Activated naive CD8-positive, alpha-beta T cell treated with anti-CD3 and anti-CD28 coated beads, Interleukin-2, amount 50 U/mL, for 16 hours (primary cell): ENCODE measurements around the gene ENTPD2.

Experiments used
- DNase-seq: peaks from one replicate; pipeline ENCODE4 v3.0.0-alpha.2; 2020; ENCODE audit warnings: low read depth, low spot score

Gene ENTPD2

GRCh38 chr9:137079401-137079787, 25.5 kb upstream of the ENTPD2 start:
- DNase-seq, result no peak

DNA sequence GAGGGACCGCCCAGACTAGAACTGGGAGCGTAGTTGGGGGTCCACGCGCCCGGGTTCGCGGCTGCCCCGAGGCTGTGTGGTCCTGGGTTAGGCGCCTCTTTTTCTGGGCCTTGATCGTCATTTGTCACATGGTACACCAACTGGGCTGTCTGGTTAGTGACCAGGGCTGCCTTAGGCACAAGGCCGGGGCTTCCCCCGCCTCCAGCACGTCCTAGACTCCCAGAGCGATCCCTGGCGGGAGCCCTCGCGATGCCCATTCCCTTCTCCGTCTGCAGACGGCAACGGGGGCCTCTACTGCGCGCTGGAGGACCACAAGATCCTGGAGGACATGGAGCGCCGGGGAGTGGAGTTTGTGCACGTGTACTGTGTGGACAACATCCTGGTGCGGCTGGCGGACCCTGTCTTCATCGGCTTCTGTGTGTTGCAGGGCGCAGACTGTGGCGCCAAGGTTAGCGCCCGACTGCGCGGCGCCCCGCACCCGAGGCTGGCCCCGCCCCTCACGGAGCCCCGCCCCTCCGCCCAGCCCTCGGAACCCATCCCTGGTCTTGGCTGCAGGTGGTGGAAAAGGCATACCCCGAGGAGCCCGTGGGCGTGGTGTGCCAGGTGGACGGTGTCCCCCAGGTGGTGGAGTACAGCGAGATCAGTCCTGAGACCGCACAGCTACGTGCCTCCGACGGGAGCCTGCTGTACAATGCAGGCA, 25.0 kb upstream of the ENTPD2 start:
- no peak for DNase-seq

- DNase-seq, result no peak
These were observed 24.2 kb upstream of the ENTPD2 start for GRCh38 chr9:137077758-137078693.

DNA sequence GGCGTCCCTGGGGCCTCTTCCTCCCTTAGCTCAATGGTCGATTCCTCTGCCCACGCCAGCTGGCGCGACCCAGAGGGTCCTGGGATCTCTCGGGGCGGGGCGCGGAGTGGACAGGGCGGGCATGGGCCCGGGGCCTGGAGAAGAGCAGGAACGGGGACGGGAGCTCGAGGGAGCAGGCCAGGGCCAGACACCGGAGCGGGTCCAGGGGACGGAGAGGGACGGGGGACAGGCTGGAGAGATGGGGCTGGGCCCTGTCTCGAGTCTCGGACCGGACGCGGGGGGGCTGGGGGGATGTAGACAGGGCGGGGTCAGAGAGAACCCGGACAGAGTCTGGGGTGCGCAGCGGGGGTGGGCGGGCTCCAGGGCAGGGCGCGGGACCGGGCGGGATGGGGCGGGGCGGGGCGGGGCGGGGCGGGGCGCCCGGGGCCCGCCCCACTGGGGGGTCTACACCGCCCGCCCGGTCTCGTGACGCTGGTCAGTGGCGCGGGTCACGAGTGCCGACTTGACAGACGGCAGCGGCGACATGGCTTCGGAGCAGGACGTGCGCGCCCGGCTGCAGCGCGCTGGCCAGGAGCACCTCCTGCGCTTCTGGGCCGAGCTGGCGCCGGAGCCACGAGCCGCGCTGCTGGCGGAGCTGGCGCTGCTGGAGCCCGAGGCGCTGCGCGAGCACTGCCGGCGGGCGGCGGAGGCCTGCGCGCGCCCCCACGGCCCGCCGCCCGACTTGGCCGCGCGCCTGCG, 23.3 kb upstream of the ENTPD2 start, which contains the start of gene UAP1L1:
Gene UAP1L1 (plus strand): TSS at position 508 of the 738 bp plus-strand sequence. CDS start 16 bp downstream, at position 524.
- no peak for DNase-seq

DNA sequence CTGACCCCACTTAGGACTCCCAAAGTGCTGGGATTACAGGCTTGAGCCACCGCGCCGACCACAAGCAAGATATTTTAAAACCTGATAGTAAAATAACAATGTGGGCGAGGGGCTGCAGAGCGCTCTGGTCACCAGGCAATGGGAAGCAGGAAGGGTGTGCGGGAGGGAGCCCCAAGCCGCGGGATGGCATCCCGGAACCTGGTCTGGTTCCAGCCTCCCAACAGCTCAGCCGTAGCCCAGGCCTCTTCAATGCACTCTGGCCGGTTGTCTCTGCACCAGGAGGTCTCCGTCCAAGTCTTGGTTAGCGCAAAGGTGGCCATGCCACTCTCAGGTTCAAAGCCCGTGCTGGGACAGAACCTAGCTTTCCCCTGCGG, 22.8 kb upstream of the ENTPD2 start:
- DNase-seq, result no peak

- DNase-seq, result no peak
These were observed 21.5 kb upstream of the ENTPD2 start for GRCh38 chr9:137075275-137075775.

GRCh38 chr9:137074657-137075274, 20.9 kb upstream of the ENTPD2 start:
- DNase-seq, result no peak

DNA sequence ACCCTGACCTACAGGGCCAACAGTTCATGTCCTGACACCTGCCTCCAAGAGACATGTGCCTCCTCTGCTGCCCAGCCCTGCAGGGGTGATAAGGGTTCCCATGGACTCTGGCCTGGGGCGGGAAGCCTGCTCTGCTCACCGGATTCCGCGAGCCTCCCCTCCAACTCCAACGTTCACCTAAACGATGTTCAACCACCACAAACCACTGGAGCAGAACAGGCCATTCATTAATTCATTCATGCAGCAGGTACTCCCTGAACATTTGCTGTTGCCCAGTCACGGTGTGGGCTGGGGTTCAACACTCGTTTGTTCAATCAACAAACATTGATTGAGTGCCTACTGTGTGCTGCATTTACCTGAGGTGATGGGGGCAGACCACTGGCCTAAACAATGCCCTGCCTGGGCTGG, 20.1 kb upstream of the ENTPD2 start:
- DNase-seq, result no peak

GRCh38 chr9:137071282-137071681, 17.4 kb upstream of the ENTPD2 start:
- no peak for DNase-seq

- no peak for DNase-seq
These were observed 17.0 kb upstream of the ENTPD2 start for GRCh38 chr9:137070906-137071275.

GRCh38 chr9:137070201-137070905, 16.5 kb upstream of the ENTPD2 start, which contains the start of gene SAPCD2:
TSS of gene SAPCD2 (minus strand) at chr9:137070557. CDS start at chr9:137070460, 97 bp downstream.
- DNase-seq, result peak; percentile 64

DNA sequence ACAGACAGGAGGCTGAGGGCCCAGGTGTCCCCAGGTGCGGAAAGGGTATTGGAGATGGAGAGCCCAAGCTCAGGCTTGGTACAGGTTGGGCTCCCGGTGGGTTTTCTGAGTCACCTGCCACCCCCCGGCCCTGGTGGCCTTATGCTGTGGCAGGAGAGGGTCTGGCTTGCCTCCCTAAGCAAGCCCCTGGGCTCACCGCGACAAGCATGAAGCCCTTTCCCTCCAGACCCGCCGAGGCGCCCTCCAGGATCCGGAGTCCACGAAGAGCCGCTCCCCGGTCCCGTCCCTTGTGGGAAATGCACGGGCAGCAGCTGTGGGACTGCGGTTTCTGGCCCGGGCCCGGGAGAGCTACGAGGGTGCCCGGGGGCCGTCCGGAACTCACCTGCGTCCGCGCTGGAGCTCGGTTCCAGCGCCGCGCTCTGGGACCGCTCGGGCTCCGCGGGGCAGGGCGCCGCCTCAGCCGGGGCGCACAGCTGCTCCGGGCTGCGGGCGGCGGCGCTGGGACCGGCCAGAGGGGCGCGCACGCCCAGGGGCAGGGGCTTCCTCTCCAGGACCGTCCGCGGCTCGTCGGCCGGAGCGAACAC, 15.7 kb upstream of the ENTPD2 start:
- no peak for DNase-seq

GRCh38 chr9:137068539-137069507, 15.0 kb upstream of the ENTPD2 start:
- DNase-seq, result no peak

GRCh38 chr9:137067860-137068538, 14.1 kb upstream of the ENTPD2 start:
- DNase-seq, result peak; percentile 75

DNA sequence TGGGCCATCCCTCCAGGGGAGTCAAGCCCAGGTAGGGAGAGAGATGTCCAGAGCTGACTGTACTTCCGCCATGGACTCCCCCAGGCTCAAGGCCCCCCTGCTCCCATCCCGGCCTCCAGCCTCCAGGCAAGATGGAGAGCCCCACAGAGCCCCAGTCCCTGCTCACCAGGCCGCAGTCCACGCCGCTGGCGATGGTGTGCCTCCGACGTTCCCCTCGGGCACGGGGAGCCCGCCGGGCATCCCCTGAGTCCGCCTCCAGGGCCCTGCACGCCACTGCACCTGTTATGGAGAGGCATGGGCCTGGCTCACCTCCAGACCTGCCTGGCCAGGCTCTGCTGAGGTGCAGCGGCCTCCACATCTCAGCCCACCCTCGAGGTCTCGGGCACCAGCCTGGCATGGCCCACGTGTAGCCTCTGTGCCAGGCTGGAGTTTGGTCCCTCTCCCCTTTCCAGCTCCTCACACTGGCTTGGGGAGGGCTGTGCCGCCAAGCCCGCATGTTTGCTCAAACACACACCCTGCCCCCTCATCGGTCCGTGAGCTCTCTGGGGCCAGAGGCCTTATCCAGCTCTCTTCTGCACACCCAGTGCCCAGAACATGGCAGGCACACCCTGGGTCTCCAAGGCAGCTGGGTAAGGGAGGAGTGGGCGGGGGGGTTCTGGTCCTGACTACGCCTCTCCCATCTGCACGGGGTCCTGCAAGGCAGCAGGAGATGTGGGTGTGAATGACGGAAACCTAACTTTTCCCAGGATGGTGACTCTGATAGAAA, 12.4 kb upstream of the ENTPD2 start:
- no peak for DNase-seq

DNA sequence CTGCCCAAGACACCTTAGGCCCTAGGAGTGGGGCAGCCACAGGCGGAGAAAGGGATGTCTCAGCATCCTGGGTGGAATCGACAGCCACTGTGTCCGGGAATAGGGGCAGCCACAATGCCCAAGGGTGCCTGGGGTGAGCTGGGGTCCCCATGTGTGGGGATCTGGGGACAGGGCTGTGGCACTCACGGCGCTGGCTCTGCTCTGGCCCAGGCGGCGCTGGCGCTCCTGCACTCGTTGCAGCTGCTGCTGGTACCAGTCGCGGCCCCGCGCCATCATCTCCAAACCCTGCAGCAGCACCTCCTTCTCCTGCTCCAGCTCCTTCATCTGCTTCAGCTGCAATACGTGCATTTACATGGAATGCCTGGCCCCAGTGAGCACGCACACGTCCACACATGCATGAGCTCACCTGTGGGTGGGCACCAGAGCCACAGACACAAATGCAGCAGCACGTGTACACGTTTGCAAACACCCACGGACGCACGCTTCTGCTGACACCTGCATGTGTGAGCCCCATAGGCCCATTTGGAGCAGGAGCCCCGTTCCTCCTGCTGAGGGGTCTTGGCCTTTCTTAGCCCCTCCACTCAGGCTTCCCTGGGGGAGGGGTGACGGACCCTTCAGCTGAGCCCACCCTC, 11.6 kb upstream of the ENTPD2 start:
- DNase-seq, result no peak

GRCh38 chr9:137064880-137065164, 11.0 kb upstream of the ENTPD2 start:
- DNase-seq, result no peak
